NCI-H2107 treated with DMSO at 0.1 percent for 48 hours (cell line): Measurements from ENCODE around the gene SDK1.

Source experiments
- DNase-seq: peaks from one replicate; lab custom pipeline; 2025; ENCODE audit not compliant: unreplicated experiment; lab: John Stamatoyannopoulos, UW

SDK1 gene

GRCh38 chr7:3778345-3778744 lies 477.3 kb downstream of the SDK1 start:
- DNase-seq, result no peak

- no peak for DNase-seq
Observed at GRCh38 chr7:3780016-3780415, 479.0 kb downstream of the SDK1 start.

GRCh38 chr7:3780525-3780924 lies 479.5 kb downstream of the SDK1 start:
- no peak for DNase-seq

GRCh38 chr7:3781607-3782006 lies 480.6 kb downstream of the SDK1 start:
- DNase-seq, result no peak

GRCh38 chr7:3787717-3788264 lies 486.7 kb downstream of the SDK1 start:
- DNase-seq, result no peak

- DNase-seq, result no peak
Observed at GRCh38 chr7:3790803-3791202, 489.8 kb downstream of the SDK1 start.

- no peak for DNase-seq
Observed at GRCh38 chr7:3791327-3791726, 490.3 kb downstream of the SDK1 start.

- DNase-seq, result no peak
Observed at GRCh38 chr7:3795141-3795540, 494.1 kb downstream of the SDK1 start.

- DNase-seq, result no peak
Observed at GRCh38 chr7:3795781-3796180, 494.7 kb downstream of the SDK1 start.

GRCh38 chr7:3805151-3805550 lies 504.1 kb downstream of the SDK1 start:
- DNase-seq, result no peak

GRCh38 chr7:3806516-3806915 lies 505.5 kb downstream of the SDK1 start:
- no peak for DNase-seq

GRCh38 chr7:3807824-3808223 lies 506.8 kb downstream of the SDK1 start:
- DNase-seq, result no peak

- DNase-seq, result no peak
Observed at GRCh38 chr7:3821488-3821887, 520.4 kb downstream of the SDK1 start.

- no peak for DNase-seq
Observed at GRCh38 chr7:3825491-3825890, 524.4 kb downstream of the SDK1 start.

- no peak for DNase-seq
Observed at GRCh38 chr7:3832199-3832598, 531.1 kb downstream of the SDK1 start.

- no peak for DNase-seq
Observed at GRCh38 chr7:3835109-3835508, 534.1 kb downstream of the SDK1 start.

- DNase-seq, result no peak
Observed at GRCh38 chr7:3836855-3837254, 535.8 kb downstream of the SDK1 start.

- no peak for DNase-seq
Observed at GRCh38 chr7:3844540-3845151, 543.6 kb downstream of the SDK1 start.

GRCh38 chr7:3846738-3847137 lies 545.7 kb downstream of the SDK1 start:
- DNase-seq, result no peak

- DNase-seq, result no peak
Observed at GRCh38 chr7:3847336-3847735, 546.3 kb downstream of the SDK1 start.

GRCh38 chr7:3859431-3859830 lies 558.4 kb downstream of the SDK1 start:
- no peak for DNase-seq

- no peak for DNase-seq
Observed at GRCh38 chr7:3860932-3861331, 559.9 kb downstream of the SDK1 start.

GRCh38 chr7:3861386-3861785 lies 560.3 kb downstream of the SDK1 start:
- no peak for DNase-seq
